Neural progenitor cell (in vitro differentiated cells): Measurements from ENCODE around the gene MAGI1.

Experiments
- CTCF ChIP-seq: fragments of 200-600 bp; sonication (generic); IDR thresholded peaks from 2 replicates; pipeline ENCODE4 v1.5.1; 2017; ENCODE audit warnings: antibody characterized with exemption, mild to moderate bottlenecking
- EZH2 ChIP-seq: fragments of 200-600 bp; sonication (generic); IDR thresholded peaks from 2 replicates; pipeline ENCODE4 v1.6.1; 2017; ENCODE audit warnings: antibody characterized with exemption, mild to moderate bottlenecking, moderate library complexity
- EZH2phosphoT487 ChIP-seq: fragments of 200-600 bp; sonication (generic); IDR thresholded peaks from 2 replicates; pipeline ENCODE4 v1.6.1; 2017; ENCODE audit warnings: antibody characterized with exemption

DNA sequence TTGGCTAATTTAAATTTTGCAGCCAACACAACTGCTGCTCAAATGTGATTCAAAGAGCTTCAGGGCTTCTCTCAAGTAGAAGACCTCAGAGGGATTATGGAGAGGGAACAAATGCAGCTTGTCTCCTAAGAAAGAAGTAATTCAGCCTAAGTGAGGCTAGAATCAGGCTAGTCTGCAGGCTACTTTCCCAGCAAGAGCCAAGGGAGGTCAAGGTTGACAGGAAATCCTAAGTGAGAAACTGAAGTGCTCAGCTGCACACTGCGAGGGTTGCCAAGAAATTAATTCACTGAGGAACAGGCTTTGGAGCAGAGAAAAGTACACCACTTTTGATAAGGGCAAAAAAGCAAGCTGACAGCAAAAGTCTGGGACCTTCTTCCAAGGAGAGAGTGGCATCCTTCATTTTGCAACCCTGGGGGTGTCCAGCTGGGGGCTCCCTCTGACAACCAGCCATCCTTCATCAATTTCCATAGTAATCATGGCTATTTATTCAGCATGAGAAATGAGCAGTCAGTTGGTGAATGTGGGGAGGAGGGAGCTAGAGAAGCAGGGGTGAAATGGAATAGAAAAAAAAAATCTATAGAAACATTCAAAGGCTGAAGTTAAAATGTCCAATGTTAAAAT is 704.6 kb downstream of the MAGI1 start:
- peak; percentile 41 for TF ChIP-seq CTCF
- no peak for TF ChIP-seq EZH2phosphoT487
- TF ChIP-seq EZH2, result no peak
